B cell (primary cell): ENCODE data around the gene CPPED1. TPM values are rescaled to one million over a fixed set of nuclear protein-coding genes. Genes with fewer than 3 reads are reported as not detected.

ENCODE experiments used
- ATAC-seq: fragments of 200-7000 bp; cut with Tn5 transposase; one replicate; pipeline ENCODE4 v1.10.0; 2021; ENCODE audit warnings: low read depth, mild to moderate bottlenecking, moderate number of reproducible peaks, moderate library complexity
- CTCF ChIA-PET: fragments of 350-600 bp; sonication (Branson Sonifier 250); formaldehyde crosslinking; loops from one replicate; lab custom pipeline; 2021; ENCODE audit warnings: antibody characterized with exemption, inconsistent platforms; lab: Charles Lee
- POLR2A ChIA-PET: fragments of 350-600 bp; sonication (Branson Sonifier 250); formaldehyde crosslinking; loops from one replicate; lab custom pipeline; 2021; ENCODE audit warnings: antibody characterized with exemption; lab: Charles Lee
- DNase-seq: peaks from one replicate; pipeline ENCODE4 v3.0.0; 2013
- H2AFZ ChIP-seq: 2 replicates; pipeline ENCODE4 v1.6.1; 2012; ENCODE audit warnings: mild to moderate bottlenecking, low read depth, low read length; ENCODE audit not compliant: insufficient read depth, poor library complexity, severe bottlenecking
- H3K27ac ChIP-seq, 2 donors: 1 replicate in 1 of 2; 2 replicates in 1 of 2; pipeline ENCODE4 v1.5.1; 2012 to 2013; ENCODE audit warnings: low read length in 2 of 2, mild to moderate bottlenecking in 2 of 2, moderate library complexity in 1 of 2
- H3K27me3 ChIP-seq, 4 experiments: fragments of 200-600 bp in 1 of 4; sonication (generic) in 1 of 4; replicated peaks in 1 of 4; 1 replicate in 2 of 4; 2 replicates in 2 of 4; pipeline versions ENCODE4 v1.6.1 to v1.7.0; 2013 to 2016; ENCODE audit warnings: low read length in 3 of 4, mild to moderate bottlenecking in 2 of 4, mixed read lengths in 1 of 4, moderate library complexity in 1 of 4; ENCODE audit not compliant: insufficient read depth in 4 of 4, control insufficient read depth in 3 of 4; ENCODE audit errors: control extremely low read depth in 1 of 4
- H3K36me3 ChIP-seq, 2 experiments: replicated peaks in 1 of 2; 1 replicate in 1 of 2; 2 replicates in 1 of 2; pipeline versions ENCODE4 v1.6.1 to v1.7.1; 2013; ENCODE audit warnings: low read length in 1 of 2; ENCODE audit not compliant: insufficient read depth in 2 of 2, control insufficient read depth in 1 of 2; ENCODE audit errors: control extremely low read depth in 1 of 2, extremely low read depth in 1 of 2
- H3K4me1 ChIP-seq, 2 donors: fragments of 200-600 bp in 1 of 2; sonication (generic) in 1 of 2; 1 replicate in 1 of 2; 2 replicates in 1 of 2; pipeline versions ENCODE4 v1.5.1 to v1.6.1; 2013 to 2017; ENCODE audit warnings: low read length in 2 of 2; ENCODE audit not compliant: control insufficient read depth in 2 of 2, insufficient read depth in 2 of 2
- H3K4me2 ChIP-seq: replicated peaks from 2 replicates; pipeline ENCODE3; 2012; ENCODE audit warnings: mild to moderate bottlenecking, low read depth, low read length; ENCODE audit not compliant: poor library complexity, severe bottlenecking
- H3K4me3 ChIP-seq, 5 experiments: fragments of 200-600 bp in 1 of 5; sonication (generic) in 1 of 5; 1 replicate in 3 of 5; 2 replicates in 2 of 5; pipeline versions ENCODE4 v1.5.1 to v1.7.0; 2011 to 2016; ENCODE audit warnings: low read length in 4 of 5, mild to moderate bottlenecking in 4 of 5, low read depth in 2 of 5, control low read depth in 1 of 5, moderate library complexity in 1 of 5; ENCODE audit not compliant: insufficient read depth in 1 of 5; ENCODE audit errors: control extremely low read depth in 1 of 5, extremely low read depth in 1 of 5
- H3K79me2 ChIP-seq: fragments of 200-600 bp; sonication (generic); one replicate; pipeline ENCODE4 v1.6.0; 2016; ENCODE audit warnings: low read length; ENCODE audit not compliant: control insufficient read depth, insufficient read depth
- H3K9ac ChIP-seq: fragments of 200-600 bp; sonication (generic); 2 replicates; pipeline ENCODE4 v1.6.1; 2017; ENCODE audit warnings: mild to moderate bottlenecking, low read length, moderate library complexity
- H3K9me3 ChIP-seq, 3 donors: one replicate each; pipeline versions ENCODE4 v1.6.1 to v1.7.1; 2013; ENCODE audit warnings: low read length in 2 of 3; ENCODE audit not compliant: control insufficient read depth in 2 of 3, insufficient read depth in 1 of 3; ENCODE audit errors: control extremely low read depth in 1 of 3
- H4K20me1 ChIP-seq: 2 replicates; pipeline ENCODE4 v1.6.0; 2012; ENCODE audit warnings: mild to moderate bottlenecking, low read length; ENCODE audit not compliant: insufficient read depth, control insufficient read depth, poor library complexity, severe bottlenecking
- H3K27ac Mint-ChIP-seq: one replicate; pipeline ENCODE4 v1.8.0; 2021; ENCODE audit warnings: mixed read lengths
- H3K27me3 Mint-ChIP-seq: one replicate; pipeline ENCODE4 v1.8.0; 2021; ENCODE audit warnings: mixed read lengths
- H3K4me1 Mint-ChIP-seq: one replicate; pipeline ENCODE4 v1.8.0; 2021; ENCODE audit warnings: mixed read lengths
- H3K4me3 Mint-ChIP-seq: one replicate; pipeline ENCODE4 v1.8.0; 2021; ENCODE audit warnings: mixed read lengths
- H3K9me3 Mint-ChIP-seq: one replicate; pipeline ENCODE4 v1.8.0; 2022; ENCODE audit warnings: mixed read lengths; ENCODE audit not compliant: insufficient read depth
- EZH2 ChIP-seq: IDR thresholded peaks from 2 replicates; pipeline ENCODE4 v1.6.1; 2012; ENCODE audit warnings: borderline replicate concordance, low read depth, mild to moderate bottlenecking, moderate library complexity, low read length; ENCODE audit not compliant: insufficient read depth, poor library complexity, severe bottlenecking
- WGBS: methylation state at CpG from one replicate; pipeline ENCODE4 v1.1.5; 2013; ENCODE audit warnings: missing lambda C conversion rate; ENCODE audit not compliant: insufficient coverage; 5-methylcytosine and 5-hydroxymethylcytosine counted together
- intact Hi-C: fragments of 100-400 bp; cut with micrococcal nuclease; formaldehyde crosslinking; loops from one replicate; pipeline ENCODE4 v1.10.0; 2022
- polyA plus RNA-seq: library from polyadenylated mRNA; depleted of rRNA; stranded (reverse); fragments of >200 nt; gene quantifications from 2 replicates; pipeline ENCODE4 v1.2.3, GENCODE V29; 2012
- total RNA-seq, 2 donors: library from RNA; stranded (reverse); fragments of 120-200 nt in 1 of 2; gene quantifications; 1 replicate in 1 of 2; 2 replicates in 1 of 2; pipeline versions ENCODE4 v1.2.3 to v1.2.4, GENCODE V29; 2013 to 2022
- TF ChIP-seq, protein P1 (sequence below): fragments of 200-600 bp; IDR thresholded peaks from one replicate; pipeline ENCODE4 v1.8.0; 2022; ENCODE audit warnings: antibody characterized with exemption, mild to moderate bottlenecking

CPPED1 gene
- total and polyA plus RNA-seq, 2 donors (not counting 1 experiment from before 2014, with no cell fraction given) = 5.9 to 11.3 TPM

DNA sequence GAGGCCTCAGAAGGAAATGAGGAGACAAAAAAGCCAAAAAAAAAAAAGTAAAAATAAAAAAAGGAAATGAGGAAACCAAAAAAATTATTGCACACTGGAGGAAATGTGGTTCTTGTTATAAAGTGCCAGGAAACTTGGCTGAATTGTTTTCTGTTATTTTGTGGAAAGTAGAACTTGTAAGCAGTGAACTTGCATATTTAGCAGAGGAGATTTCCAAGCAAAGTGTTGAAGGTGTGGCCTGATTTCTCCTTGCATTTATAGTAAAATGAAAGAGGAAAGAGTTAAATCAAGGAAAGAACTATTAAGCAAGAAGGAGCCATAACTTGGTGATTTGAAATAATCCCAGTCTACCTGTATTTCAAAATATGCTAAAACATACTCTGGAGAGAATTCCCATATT lies 34.1 kb upstream of the CPPED1 start:
- Histone ChIP-seq H3K4me1 (no peaks in the 10 kb centered on the region), H3K27ac (no peak overlapping the region), H3K27me3 (no peaks in the 10 kb centered on the region), H3K36me3 (no peaks in the 10 kb centered on the region), H3K79me2 (no peaks in the 10 kb centered on the region), H2AFZ (no peak overlapping the region), H3K4me3 (no peak overlapping the region), H3K4me2 (no peak overlapping the region), H3K9ac (no peak overlapping the region), H3K9me3 (peaks cover 0 to 19% (median 1%) of the 10 kb centered on the region in 3 donors), H4K20me1 (no peaks in the 10 kb centered on the region)
- CTCF ChIA-PET = no interaction called here
- DNase-seq (no peak), ATAC-seq (no peak)
- H3K9me3 Mint-ChIP-seq = peaks cover 2% of the 10 kb centered on the region
- POLR2A ChIA-PET = no interaction called here
- H3K27me3 Mint-ChIP-seq = peaks cover 11% of the 10 kb centered on the region
- peaks cover 2% of the 10 kb centered on the region for H3K4me1 Mint-ChIP-seq
- H3K4me3 Mint-ChIP-seq = no peak overlapping the region
- intact Hi-C loops = no loop called here
- no peak overlapping the region for H3K27ac Mint-ChIP-seq
- TF ChIP-seq, protein P1, sequence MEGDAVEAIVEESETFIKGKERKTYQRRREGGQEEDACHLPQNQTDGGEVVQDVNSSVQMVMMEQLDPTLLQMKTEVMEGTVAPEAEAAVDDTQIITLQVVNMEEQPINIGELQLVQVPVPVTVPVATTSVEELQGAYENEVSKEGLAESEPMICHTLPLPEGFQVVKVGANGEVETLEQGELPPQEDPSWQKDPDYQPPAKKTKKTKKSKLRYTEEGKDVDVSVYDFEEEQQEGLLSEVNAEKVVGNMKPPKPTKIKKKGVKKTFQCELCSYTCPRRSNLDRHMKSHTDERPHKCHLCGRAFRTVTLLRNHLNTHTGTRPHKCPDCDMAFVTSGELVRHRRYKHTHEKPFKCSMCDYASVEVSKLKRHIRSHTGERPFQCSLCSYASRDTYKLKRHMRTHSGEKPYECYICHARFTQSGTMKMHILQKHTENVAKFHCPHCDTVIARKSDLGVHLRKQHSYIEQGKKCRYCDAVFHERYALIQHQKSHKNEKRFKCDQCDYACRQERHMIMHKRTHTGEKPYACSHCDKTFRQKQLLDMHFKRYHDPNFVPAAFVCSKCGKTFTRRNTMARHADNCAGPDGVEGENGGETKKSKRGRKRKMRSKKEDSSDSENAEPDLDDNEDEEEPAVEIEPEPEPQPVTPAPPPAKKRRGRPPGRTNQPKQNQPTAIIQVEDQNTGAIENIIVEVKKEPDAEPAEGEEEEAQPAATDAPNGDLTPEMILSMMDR = no peak
- TF ChIP-seq EZH2 = no peak

DNA sequence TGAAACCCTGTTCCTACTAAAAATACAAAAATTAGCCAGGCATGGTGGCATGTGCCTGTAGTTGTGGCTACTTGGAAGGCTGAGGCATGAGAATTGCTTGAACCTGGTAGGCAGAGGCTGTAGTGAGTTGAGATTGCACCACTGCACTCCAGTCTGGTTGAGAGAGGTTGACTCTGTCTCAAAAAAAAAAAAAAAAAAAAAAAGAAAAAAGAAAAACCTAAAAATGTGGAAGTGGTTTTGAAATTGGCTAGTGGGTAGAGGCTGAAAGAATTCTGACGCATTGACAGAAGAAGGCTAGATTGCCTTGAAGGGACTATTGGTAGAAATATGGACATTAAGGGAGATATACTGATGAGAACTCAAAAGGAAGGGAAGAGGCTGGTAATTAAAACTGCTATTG lies 33.6 kb upstream of the CPPED1 start:
- Histone ChIP-seq H3K4me3 (no peak overlapping the region), H3K79me2 (no peaks in the 10 kb centered on the region), H3K27ac (no peak overlapping the region), H3K9me3 (peaks cover 0 to 19% (median 1%) of the 10 kb centered on the region in 3 donors), H3K9ac (no peak overlapping the region), H3K36me3 (no peaks in the 10 kb centered on the region), H4K20me1 (no peaks in the 10 kb centered on the region), H3K4me1 (no peaks in the 10 kb centered on the region), H2AFZ (no peak overlapping the region), H3K4me2 (no peak overlapping the region), H3K27me3 (no peaks in the 10 kb centered on the region)
- intact Hi-C loops = no loop called here
- no peak overlapping the region for H3K4me3 Mint-ChIP-seq
- peaks cover 2% of the 10 kb centered on the region for H3K4me1 Mint-ChIP-seq
- CTCF ChIA-PET = no interaction called here
- H3K27me3 Mint-ChIP-seq = peaks cover 15% of the 10 kb centered on the region
- H3K9me3 Mint-ChIP-seq = peaks cover 2% of the 10 kb centered on the region
- no peak overlapping the region for H3K27ac Mint-ChIP-seq
- WGBS = 55% methylated on average over 1 of the region's 1 CpG
- DNase-seq (no peak), ATAC-seq (no peak)
- POLR2A ChIA-PET = no interaction called here
- TF ChIP-seq, protein P1 = no peak
